NCI-H2227 (cell line): Measurements from ENCODE around the gene B3GAT3.
"Not testable (repeated sequence)": the region's sequence is repeated elsewhere in the genome, so short reads cannot be mapped to it uniquely, and the experiment has no call there.

Experiments
- DNase-seq: peaks from one replicate; lab custom pipeline; 2025; ENCODE audit not compliant: unreplicated experiment; lab: John Stamatoyannopoulos, UW

The B3GAT3 gene

GRCh38 chr11:62604460-62605120, 17.2 kb downstream of the B3GAT3 start:
- DNase-seq: peak; percentile 63

DNA sequence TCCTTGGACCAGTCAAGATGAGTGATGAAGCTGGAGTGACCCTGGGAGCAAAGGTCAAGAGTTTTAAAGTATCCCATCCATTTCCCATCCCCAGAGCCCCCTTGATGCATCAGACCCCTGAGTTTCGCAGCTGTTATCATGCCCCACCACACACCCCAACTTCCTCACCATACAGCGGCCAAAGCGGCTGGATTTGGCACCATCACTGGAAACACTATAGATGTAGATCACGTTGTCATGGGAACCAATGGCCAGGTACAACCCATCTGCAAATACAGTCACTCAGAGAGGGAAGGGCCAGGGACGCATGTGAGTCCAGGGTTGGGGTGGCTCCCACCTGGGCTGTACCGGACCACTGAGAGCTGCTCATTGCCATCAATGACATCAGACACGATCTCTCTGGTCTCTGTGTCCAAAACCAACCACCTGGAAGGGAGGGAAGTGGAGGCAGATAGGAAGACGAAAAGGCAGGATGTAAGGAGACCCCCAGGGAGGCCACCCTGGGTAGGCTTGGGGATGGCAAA, 17.9 kb downstream of the B3GAT3 start:
- DNase-seq: no peak

DNA sequence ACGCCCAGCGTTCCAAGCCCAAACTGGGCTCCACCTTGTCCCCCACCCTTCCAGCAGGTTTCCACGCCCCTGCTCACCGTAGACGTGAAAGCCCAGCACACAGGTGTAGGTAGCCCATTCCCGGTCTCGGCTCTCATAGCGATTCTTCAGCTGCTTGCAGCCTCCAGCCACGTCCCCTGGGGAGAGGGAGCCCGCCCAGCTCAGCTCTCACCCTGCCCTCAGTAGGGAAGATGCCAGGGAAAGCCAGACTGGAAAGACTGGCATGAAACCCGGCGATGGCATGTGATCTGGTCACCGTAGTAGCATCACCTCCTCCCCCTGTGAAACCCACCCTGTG, 18.7 kb downstream of the B3GAT3 start:
- no peak for DNase-seq

DNA sequence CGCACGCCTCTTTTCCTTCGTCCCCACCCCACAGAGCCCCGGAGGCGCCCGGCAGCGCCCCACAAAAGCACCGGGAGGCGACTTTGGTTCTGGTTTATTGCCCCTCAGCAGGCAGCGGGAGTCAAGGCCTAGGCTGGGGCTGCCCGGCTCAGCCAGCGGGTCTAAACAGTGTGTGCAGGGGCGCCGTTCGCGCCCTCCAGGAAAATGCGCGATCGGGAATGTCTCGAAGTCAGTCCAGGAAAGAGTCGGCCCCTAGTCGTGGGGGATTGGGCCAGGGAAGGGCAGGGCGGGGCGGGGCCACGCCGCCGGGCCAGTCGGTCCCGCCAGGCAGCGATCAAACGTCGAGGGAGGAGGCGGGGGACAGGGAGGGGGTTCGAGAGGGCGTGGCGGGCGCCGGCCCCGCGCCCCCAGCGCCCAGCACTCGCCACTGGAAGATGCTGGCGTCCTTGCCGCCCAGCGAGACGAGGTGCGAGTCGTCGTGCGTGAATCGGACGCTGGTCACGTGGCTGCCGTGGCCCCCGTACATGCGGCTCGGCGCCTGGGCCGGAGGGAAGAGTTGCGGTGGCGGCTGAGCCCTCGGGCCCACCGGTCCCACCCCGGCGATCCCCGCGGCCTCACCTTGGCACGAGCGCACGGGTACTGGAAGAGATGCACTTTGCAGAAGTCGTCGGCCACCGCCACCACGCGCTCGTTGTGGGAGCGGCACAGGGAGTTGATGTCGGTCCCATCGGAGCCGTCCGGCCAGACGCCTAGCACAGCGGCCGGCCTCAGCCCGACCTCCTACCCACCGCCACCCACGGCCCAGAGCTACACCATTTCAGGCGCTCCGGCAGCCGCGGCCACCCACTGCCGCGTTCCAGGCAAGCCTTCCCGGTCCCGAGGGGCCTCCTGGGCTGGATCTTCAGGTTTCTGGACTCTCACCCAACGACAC, 19.4 kb downstream of the B3GAT3 start:
- DNase-seq: peak; percentile 80

- peak; percentile 99 for DNase-seq
These were observed 20.2 kb downstream of the B3GAT3 start, which contains the start of gene MTA2 for GRCh38 chr11:62601372-62602140. Gene MTA2 (minus strand): TSS chr11:62601865. CDS start chr11:62601450, 415 bp downstream.

DNA sequence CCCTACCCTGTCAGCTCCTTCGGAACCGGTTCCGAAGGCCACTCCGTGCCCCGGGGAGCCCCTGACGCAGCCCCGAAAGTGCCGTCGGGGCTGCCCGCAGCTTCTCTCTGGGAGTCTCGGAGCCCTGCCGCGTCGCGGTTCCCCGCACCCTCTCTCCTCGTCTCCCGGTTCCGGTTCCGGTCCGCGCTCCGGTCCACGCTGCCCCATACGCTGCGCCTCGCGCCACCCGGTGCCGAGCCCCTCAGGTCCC, 20.7 kb downstream of the B3GAT3 start:
- no peak for DNase-seq

DNA sequence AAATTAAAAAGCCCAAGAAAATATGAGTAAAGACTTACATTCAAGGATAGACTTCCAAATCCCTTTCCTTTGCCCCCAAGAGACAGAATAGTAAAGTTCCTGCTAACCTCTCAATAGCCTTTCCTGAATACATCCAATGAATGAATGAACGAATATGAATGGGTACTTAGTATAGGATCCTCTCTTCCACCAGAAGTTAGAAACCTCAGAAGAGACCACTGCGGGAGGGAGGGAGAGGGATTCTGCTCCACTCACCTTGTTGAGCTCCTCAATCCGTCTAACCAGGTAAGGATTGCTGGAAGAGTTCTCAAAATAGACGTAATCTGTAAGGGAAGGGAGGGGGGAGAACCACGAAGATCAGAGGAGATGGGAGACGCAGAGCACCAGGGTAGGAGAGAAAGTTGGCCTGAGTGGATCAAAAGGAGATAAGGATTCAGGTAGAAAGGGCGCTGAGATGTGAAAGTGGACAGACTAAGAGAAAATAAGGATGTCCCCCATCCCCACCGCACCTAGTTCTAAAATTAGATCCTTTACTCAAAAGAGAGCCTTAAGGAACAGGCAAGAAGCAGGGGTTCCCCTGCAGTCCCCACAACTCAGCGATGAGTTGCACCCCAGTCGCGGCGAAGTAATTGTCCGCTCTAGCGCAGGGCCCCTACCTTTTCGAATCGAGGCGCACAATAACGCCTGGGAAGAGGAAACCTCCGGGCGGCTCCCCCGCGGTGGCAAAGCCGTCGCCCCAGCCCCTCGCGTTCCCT, 21.2 kb downstream of the B3GAT3 start:
- DNase-seq: no peak

- no peak for DNase-seq
These were observed 21.9 kb downstream of the B3GAT3 start for GRCh38 chr11:62599901-62600300.

GRCh38 chr11:62599069-62599696, 22.6 kb downstream of the B3GAT3 start:
- DNase-seq: peak; percentile 99

GRCh38 chr11:62595124-62595523, 26.7 kb downstream of the B3GAT3 start:
- no peak for DNase-seq

- peak; percentile 78 for DNase-seq
These were observed 28.2 kb downstream of the B3GAT3 start for GRCh38 chr11:62593434-62594044.

DNA sequence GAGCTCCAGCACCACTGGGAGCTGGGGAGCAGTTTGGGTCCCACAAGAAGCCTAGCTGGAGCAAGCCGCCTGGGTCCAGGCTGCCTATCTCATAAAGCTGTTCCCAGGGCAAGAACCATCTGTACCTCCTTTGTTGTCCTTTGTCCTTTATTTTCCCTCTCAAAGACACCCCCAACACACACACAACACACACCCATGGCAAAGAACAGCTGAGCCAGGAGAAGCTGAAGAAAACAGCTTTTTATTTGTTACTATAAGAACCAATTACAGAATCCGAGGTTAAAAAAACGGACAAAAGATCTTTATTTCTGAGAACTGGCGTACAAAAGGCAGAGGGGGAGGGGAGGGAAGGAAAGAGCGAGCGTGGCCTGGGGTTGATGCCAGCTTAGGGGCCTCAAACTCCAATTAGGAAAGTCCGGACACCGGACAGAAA, 28.8 kb downstream of the B3GAT3 start:
- no peak for DNase-seq

GRCh38 chr11:62592146-62592815, 29.5 kb downstream of the B3GAT3 start:
- DNase-seq: no peak

GRCh38 chr11:62591448-62592145, 30.2 kb downstream of the B3GAT3 start, which contains the start of gene TUT1:
Gene TUT1 (minus strand): TSS chr11:62591523. CDS start chr11:62591485, 38 bp downstream.
- DNase-seq: peak; percentile 99

GRCh38 chr11:62588966-62589637, 32.7 kb downstream of the B3GAT3 start:
- DNase-seq: peak; percentile 26

GRCh38 chr11:62585356-62585755, 36.4 kb downstream of the B3GAT3 start:
- DNase-seq: not testable (repeated sequence)

- not testable (repeated sequence) for DNase-seq
These were observed 40.1 kb downstream of the B3GAT3 start for GRCh38 chr11:62581735-62582134.
